ENCODE data around the gene ZNF750. TPM values are rescaled to one million over a fixed set of nuclear protein-coding genes. Genes with fewer than 3 reads are reported as not detected.

The ZNF750 gene
- total RNA-seq, 3 donors from 2014 or later, result not detected

DNA sequence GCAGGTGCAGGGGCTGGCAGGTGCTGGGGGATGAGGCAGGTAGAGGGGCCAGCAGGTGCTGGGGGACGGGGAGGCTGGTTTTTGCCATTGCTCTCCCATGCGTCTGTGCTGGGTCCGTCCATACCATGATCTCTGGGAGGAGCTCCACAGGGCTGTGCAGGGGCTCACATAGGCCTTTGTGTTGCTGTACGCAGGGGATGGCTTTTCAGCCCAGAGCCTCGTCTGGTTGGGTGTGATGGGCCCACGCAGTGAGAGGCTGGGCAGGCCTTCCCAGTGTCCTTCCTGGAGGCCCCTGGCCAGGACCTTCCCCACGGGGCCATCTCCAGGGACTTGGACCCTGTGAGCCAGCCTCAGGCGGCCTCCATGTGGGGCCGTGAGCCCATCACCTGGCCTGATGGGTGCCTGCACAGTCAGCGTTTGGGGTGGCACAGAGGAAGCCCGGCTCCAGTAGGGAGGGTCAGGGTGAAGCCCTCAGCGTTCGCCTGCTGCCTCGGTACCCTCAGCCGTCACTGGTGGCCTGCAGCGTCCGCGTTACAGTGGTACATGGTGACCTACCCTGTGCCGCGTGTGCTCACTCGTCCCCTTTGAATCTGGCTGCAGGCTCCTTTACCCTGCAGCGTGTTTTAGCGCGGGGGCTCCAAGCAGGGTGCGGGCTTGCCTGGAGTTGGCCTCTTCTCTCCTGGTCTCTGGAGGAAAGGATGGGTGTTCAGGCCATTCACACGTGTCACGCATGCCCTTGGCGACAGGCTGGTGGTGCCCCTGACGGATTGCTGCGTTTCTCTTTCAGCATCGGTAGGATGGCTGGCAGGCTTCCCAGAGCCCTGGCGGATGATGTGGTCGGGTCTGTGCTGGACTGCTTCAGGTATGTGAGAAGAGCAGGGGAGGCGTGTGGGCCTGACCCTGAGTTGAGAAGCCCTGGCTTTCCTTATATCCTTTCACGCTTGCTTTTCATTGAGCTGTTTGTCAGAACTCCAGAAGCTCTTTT is 30.6 kb downstream of the ZNF750 start:
- Mint-ChIP-seq H3K4me3 (no peak overlapping the region), H3K4me1 (ENCODE audit: low read depth) (no peaks in the 10 kb centered on the region), H3K27me3 (ENCODE audit: low read depth) (no peaks in the 10 kb centered on the region), H3K9me3 (no peaks in the 10 kb centered on the region), H3K36me3 (ENCODE audit: insufficient read depth) (peaks cover 13% of the 10 kb centered on the region)
- DNase-seq (no peak), ATAC-seq (no peak)

DNA sequence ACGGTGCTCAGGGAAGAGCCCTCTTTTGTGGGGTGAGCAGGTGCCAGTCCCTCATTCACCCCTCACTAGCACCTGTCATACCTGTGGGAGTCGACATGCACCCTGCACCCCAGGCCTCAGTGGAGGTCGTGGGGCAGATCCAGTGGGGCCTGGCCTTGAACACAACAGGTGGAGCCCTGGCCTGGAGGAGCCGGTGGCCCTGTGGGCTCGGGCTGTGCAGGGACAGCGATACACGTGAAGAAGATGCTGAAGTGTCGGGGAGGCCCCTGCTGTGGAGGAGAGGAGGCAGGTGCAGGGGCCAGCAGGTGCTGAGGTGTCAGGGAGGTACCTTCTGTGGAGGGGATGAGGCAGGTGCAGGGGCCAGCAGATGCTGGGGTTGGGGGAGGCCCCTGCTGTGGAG is 31.8 kb downstream of the ZNF750 start:
- DNase-seq, result no peak
- H3K4me3 Mint-ChIP-seq, result no peak overlapping the region
- H3K27me3 Mint-ChIP-seq (ENCODE audit: low read depth), result no peaks in the 10 kb centered on the region
- ATAC-seq, result no peak
- H3K9me3 Mint-ChIP-seq, result no peaks in the 10 kb centered on the region
- peaks cover 11% of the 10 kb centered on the region for H3K36me3 Mint-ChIP-seq (ENCODE audit: insufficient read depth)
- no peaks in the 10 kb centered on the region for H3K4me1 Mint-ChIP-seq (ENCODE audit: low read depth)

GRCh38 chr17:82807562-82807961 is 32.3 kb downstream of the ZNF750 start:
- Mint-ChIP-seq H3K36me3 (ENCODE audit: insufficient read depth) (peaks cover 12% of the 10 kb centered on the region), H3K4me3 (no peak overlapping the region), H3K27me3 (ENCODE audit: low read depth) (no peaks in the 10 kb centered on the region), H3K4me1 (ENCODE audit: low read depth) (no peaks in the 10 kb centered on the region), H3K9me3 (no peaks in the 10 kb centered on the region)
- DNase-seq (no peak), ATAC-seq (no peak)

DNA sequence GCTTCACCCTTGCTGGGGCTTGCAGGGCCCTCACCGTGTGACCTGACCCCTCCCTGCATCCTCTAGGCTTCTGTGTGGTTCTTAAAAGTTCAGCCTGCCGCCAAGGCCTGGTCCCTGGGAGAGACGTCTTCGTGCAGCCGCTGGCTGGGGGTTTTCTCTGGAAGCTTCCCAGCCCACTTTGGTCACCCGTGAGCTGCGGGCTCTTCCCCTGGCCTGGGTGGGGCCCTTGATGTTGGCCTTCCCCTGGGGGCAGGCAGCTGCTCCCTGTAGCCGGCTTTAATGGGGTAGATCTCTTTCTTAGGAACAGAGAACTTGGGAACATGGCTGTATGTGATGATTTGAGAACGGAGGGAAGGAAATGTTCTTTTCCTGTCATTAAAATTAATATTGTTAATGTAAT is 32.7 kb downstream of the ZNF750 start:
- Mint-ChIP-seq H3K4me3 (no peak overlapping the region), H3K9me3 (no peaks in the 10 kb centered on the region), H3K4me1 (ENCODE audit: low read depth) (no peaks in the 10 kb centered on the region), H3K36me3 (ENCODE audit: insufficient read depth) (peaks cover 12% of the 10 kb centered on the region), H3K27me3 (ENCODE audit: low read depth) (no peaks in the 10 kb centered on the region)
- DNase-seq (no peak), ATAC-seq (no peak)

DNA sequence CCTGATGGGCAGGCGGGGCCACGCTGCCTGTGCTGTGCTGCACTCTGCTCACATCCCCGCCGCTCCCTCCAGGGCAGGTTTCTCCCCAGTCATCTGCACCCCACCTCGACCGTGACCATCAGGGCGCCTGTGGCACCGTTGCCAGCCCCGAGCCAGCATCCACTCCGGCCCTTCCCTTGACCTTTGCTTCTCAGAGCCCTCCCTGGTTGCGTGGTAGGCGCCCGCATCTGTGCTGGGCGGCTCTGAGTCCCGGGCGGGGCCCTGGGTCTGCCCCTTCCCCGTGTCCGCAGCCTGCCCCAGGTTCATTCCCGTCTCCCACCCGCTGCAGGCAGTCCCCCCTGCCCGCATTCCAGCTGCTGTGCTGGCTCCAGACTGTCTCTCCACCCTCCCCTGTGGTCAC is 33.2 kb downstream of the ZNF750 start:
- H3K4me3 Mint-ChIP-seq, result no peak overlapping the region
- ATAC-seq, result no peak
- DNase-seq, result no peak
- H3K4me1 Mint-ChIP-seq (ENCODE audit: low read depth), result no peaks in the 10 kb centered on the region
- H3K27me3 Mint-ChIP-seq (ENCODE audit: low read depth), result no peaks in the 10 kb centered on the region
- H3K9me3 Mint-ChIP-seq, result no peaks in the 10 kb centered on the region
- peaks cover 13% of the 10 kb centered on the region for H3K36me3 Mint-ChIP-seq (ENCODE audit: insufficient read depth)

DNA sequence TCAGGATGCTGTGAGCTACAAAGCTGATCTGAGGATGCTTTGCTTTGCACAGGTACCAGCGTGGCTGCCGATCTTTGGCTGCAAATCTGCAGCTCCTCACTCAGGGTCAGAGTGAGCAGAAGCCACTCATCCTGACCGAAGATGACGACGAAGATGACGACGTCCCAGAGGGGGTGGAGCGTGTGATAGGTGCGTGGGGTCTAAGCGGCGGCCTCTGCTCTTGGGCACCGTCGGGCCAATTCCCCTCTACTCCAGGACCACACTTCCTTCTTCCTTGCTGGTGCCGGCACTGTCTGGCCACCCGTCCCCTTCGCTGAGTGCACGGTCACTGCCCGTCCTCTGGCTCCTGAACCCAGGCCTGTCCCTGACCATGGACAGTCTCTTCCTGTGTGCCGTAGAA is 34.0 kb downstream of the ZNF750 start:
- Mint-ChIP-seq H3K4me3 (no peak overlapping the region), H3K36me3 (ENCODE audit: insufficient read depth) (peaks cover 16% of the 10 kb centered on the region), H3K4me1 (ENCODE audit: low read depth) (peaks cover 2% of the 10 kb centered on the region), H3K9me3 (no peaks in the 10 kb centered on the region), H3K27me3 (ENCODE audit: low read depth) (no peaks in the 10 kb centered on the region)
- no peak for ATAC-seq
- no peak for DNase-seq

DNA sequence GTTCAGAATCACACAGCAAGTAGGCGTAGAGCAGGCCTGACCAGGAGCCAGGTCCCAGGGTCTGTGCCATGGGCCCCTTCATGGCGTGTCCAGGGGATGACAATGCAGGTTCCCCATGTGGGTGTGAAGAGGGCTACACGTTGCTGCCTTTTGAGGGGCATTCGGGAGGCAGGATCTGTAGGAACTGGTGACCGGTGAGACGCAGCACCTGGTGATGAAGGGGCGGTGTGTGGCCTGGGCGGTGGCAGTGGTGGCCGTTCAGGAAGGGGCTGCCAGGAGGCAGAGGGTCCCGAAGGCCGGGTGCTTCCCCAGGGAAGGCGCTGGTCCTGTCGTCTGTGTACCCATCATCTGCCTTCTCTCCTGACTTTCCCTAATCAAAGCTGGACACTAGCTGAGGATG is 34.6 kb downstream of the ZNF750 start:
- H3K4me1 Mint-ChIP-seq (ENCODE audit: low read depth), result peaks cover 2% of the 10 kb centered on the region
- H3K36me3 Mint-ChIP-seq (ENCODE audit: insufficient read depth), result peaks cover 18% of the 10 kb centered on the region
- DNase-seq (no peak), ATAC-seq (no peak)
- no peaks in the 10 kb centered on the region for H3K27me3 Mint-ChIP-seq (ENCODE audit: low read depth)
- no peaks in the 10 kb centered on the region for H3K9me3 Mint-ChIP-seq
- H3K4me3 Mint-ChIP-seq, result no peak overlapping the region

GRCh38 chr17:82804442-82805191 is 35.2 kb downstream of the ZNF750 start:
- no peaks in the 10 kb centered on the region for H3K9me3 Mint-ChIP-seq
- peaks cover 2% of the 10 kb centered on the region for H3K4me1 Mint-ChIP-seq (ENCODE audit: low read depth)
- H3K36me3 Mint-ChIP-seq (ENCODE audit: insufficient read depth), result peaks cover 20% of the 10 kb centered on the region
- no peaks in the 10 kb centered on the region for H3K27me3 Mint-ChIP-seq (ENCODE audit: low read depth)
- no peak for ATAC-seq
- no peak for DNase-seq
- no peak overlapping the region for H3K4me3 Mint-ChIP-seq

DNA sequence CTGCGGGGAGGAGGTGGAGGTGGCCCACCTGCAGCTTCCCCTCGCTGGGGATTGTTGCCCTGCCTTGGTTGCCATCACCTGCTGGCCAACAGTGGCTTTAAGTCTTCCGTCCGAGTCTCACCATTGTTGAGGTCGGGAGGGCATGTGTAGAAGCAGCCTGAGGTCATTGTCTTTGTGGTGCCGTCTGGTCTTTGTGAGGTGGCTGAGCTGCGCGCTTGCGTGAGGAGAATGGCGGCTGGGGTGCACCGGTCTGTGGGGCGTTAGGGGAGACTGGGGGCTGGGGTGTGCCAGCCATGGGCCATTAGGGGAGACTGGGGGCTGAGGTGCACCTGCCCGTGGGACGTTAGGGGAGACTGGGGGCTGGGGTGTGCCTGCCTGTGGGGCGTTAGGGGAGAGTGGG is 36.2 kb downstream of the ZNF750 start:
- ATAC-seq (no peak), DNase-seq (no peak)
- Mint-ChIP-seq H3K4me1 (ENCODE audit: low read depth) (peaks cover 2% of the 10 kb centered on the region), H3K36me3 (ENCODE audit: insufficient read depth) (peaks cover 21% of the 10 kb centered on the region), H3K9me3 (no peaks in the 10 kb centered on the region), H3K27me3 (ENCODE audit: low read depth) (no peaks in the 10 kb centered on the region), H3K4me3 (no peak overlapping the region)

DNA sequence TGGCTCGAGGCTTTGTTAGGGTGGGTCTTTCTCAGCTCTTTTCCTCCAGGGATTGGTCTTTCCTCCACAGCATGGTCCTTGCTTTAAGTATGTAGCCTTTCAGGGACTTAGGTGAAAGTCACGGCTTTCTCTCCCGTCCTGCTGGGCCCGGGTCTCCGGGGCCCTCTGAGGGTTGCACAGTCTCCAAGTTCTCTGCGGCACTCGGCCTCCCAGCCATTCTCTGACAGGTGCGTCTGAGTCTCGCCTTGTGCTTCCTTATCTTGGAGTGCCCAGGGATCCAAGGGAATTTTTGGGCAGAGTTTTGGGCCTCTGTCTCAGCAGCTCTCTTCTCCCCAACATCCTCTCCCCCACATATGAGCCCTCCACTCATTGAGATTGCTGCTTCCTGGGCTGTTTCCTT is 36.6 kb downstream of the ZNF750 start:
- peaks cover 23% of the 10 kb centered on the region for H3K36me3 Mint-ChIP-seq (ENCODE audit: insufficient read depth)
- no peaks in the 10 kb centered on the region for H3K9me3 Mint-ChIP-seq
- ATAC-seq (no peak), DNase-seq (no peak)
- H3K27me3 Mint-ChIP-seq (ENCODE audit: low read depth), result no peaks in the 10 kb centered on the region
- H3K4me3 Mint-ChIP-seq, result no peak overlapping the region
- H3K4me1 Mint-ChIP-seq (ENCODE audit: low read depth), result peaks cover 2% of the 10 kb centered on the region

DNA sequence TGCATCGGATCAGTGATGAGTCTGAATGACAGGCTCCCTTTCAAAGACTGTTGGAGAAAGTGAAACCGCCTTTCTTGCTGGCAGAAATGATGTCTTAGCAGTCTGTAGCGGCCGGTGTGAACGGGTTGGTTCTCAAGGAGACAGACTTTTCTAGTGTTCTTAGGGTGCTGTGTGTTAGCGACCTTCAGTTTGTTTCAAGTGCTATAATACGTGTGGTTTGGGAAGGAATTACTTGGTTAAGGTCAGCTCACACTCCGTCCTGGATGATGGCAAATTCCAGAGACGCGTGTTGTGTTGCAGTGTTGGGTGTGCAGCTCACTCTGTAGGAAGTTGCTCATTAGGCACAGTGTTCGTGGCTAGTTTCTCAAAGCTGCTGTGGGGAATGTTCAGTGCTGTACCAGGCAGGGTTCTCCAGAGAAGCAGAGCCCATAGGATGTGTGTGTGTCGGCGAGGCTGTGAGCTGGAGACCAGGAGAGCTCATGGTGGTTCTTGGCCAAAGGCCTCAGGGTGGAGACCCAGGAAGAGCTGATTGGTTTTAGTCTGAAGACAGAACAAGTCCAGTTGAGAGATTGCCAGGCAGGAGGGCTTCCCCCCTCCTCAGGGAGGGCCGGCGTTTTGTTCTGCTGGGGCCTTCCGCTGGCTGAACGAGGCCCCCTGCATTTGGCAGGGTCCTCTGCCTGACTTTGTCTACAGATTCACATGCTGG is 37.6 kb downstream of the ZNF750 start:
- H3K9me3 Mint-ChIP-seq, result no peaks in the 10 kb centered on the region
- H3K4me3 Mint-ChIP-seq, result no peak overlapping the region
- no peak for DNase-seq
- no peak for ATAC-seq
- H3K36me3 Mint-ChIP-seq (ENCODE audit: insufficient read depth), result peaks cover 19% of the 10 kb centered on the region
- H3K27me3 Mint-ChIP-seq (ENCODE audit: low read depth), result no peaks in the 10 kb centered on the region
- peaks cover 2% of the 10 kb centered on the region for H3K4me1 Mint-ChIP-seq (ENCODE audit: low read depth)

GRCh38 chr17:82801377-82801970 is 38.3 kb downstream of the ZNF750 start:
- H3K9me3 Mint-ChIP-seq, result no peaks in the 10 kb centered on the region
- no peak overlapping the region for H3K4me3 Mint-ChIP-seq
- ATAC-seq (no peak), DNase-seq (no peak)
- H3K36me3 Mint-ChIP-seq (ENCODE audit: insufficient read depth), result peaks cover 19% of the 10 kb centered on the region
- H3K27me3 Mint-ChIP-seq (ENCODE audit: low read depth), result no peaks in the 10 kb centered on the region
- peaks cover 2% of the 10 kb centered on the region for H3K4me1 Mint-ChIP-seq (ENCODE audit: low read depth)

DNA sequence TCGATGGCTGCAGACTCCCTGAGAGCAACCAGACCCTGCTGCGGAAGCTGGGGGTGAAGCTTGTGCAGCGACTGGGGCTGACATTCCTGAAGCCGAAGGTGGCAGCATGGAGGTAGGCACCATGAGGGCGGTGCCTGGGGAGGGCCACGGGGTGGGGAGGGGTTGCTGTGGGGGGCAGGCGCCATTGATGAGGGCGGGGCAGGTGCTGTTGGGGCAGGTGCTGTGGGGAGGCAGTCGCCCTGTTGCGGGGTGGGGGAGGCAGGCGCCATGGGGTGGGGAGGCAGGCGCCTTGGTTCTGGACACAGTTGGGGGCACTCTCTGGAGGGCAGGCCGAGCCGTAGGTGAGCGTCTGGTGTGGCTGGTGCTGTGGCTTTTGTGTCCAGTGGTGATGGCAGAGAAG is 38.9 kb downstream of the ZNF750 start:
- Mint-ChIP-seq H3K4me1 (ENCODE audit: low read depth) (peaks cover 2% of the 10 kb centered on the region), H3K27me3 (ENCODE audit: low read depth) (no peaks in the 10 kb centered on the region), H3K4me3 (no peak overlapping the region), H3K36me3 (ENCODE audit: insufficient read depth) (peaks cover 19% of the 10 kb centered on the region), H3K9me3 (no peaks in the 10 kb centered on the region)
- DNase-seq, result no peak
- no peak for ATAC-seq

- H3K27me3 Mint-ChIP-seq (ENCODE audit: low read depth), result no peaks in the 10 kb centered on the region
- no peak for DNase-seq
- no peaks in the 10 kb centered on the region for H3K9me3 Mint-ChIP-seq
- no peak for ATAC-seq
- H3K36me3 Mint-ChIP-seq (ENCODE audit: insufficient read depth), result peaks cover 19% of the 10 kb centered on the region
- H3K4me1 Mint-ChIP-seq (ENCODE audit: low read depth), result peaks cover 2% of the 10 kb centered on the region
- no peak overlapping the region for H3K4me3 Mint-ChIP-seq
These were observed 40.2 kb downstream of the ZNF750 start for GRCh38 chr17:82799591-82799990.
